OCI-LY1 (cell line): ENCODE measurements around the gene SRI.

Experiments used
- CTCF ChIP-seq: fragments of 200-600 bp; sonication (generic), shearing (Covaris generic); IDR thresholded peaks from 2 replicates; pipeline ENCODE4 v1.5.1; 2017; ENCODE audit warnings: mild to moderate bottlenecking, antibody characterized with exemption, low read length, moderate library complexity, mixed read lengths
- EZH2 ChIP-seq: fragments of 200-600 bp; sonication (generic), shearing (Covaris generic); IDR thresholded peaks from 2 replicates; pipeline ENCODE4 v1.8.0; 2017; ENCODE audit warnings: borderline replicate concordance, mixed run types, mild to moderate bottlenecking, antibody characterized with exemption, low read length, moderate library complexity, mixed read lengths

GRCh38 chr7:88172842-88173241 is 47.0 kb downstream of the SRI start:
- TF ChIP-seq CTCF (no peak), EZH2 (no peak)
